ENCODE data around the gene GPR137. TPM values are rescaled to one million over a fixed set of nuclear protein-coding genes. Genes with fewer than 3 reads are reported as not detected.
A peak's percentile ranks its signal among the peaks of the same experiment; 100 is the strongest.

GPR137 gene
- total and polyA plus RNA-seq, 9 of the 15 experiments (the other 6 are each of a cell fraction or from before 2014, with no cell fraction given), result 0.32 to 26.7 (median 10.7) TPM

- TF ChIP-seq PBX2 (CRISPR knock-in tag; IDR thresholded peaks at IDR 0.05; ENCODE audit: low read depth) (no peak), PBX2 (tag; conservative IDR thresholded peaks at IDR 0.05; ENCODE audit: low read depth) (no peak), ZNF212 (CRISPR knock-in tag; IDR thresholded peaks at IDR 0.05) (no peak), ZNF507 (tag; conservative IDR thresholded peaks at IDR 0.05) (no peak), BRF2 (IDR thresholded peaks at IDR 0.05; ENCODE audit: borderline replicate concordance, insufficient read depth, insufficient read length) (no peak), LCOR (CRISPR knock-in tag; IDR thresholded peaks at IDR 0.05) (no peak), TEAD1 (CRISPR knock-in tag; IDR thresholded peaks at IDR 0.05) (peak; percentile 6 to 69; a peak in 1 of 4 replicates), NR2C1 (IDR thresholded peaks at IDR 0.05) (peak; percentile 80), NR2C1 (tag; IDR thresholded peaks at IDR 0.05) (peak; percentile 85), HOXB6 (CRISPR knock-in tag; IDR thresholded peaks at IDR 0.05; ENCODE audit: borderline replicate concordance) (no peak), PTRF (tag; IDR thresholded peaks at IDR 0.05) (no peak), PATZ1 (CRISPR knock-in tag; IDR thresholded peaks at IDR 0.05; ENCODE audit: borderline replicate concordance) (no peak), ZNF124 (CRISPR knock-in tag; IDR thresholded peaks at IDR 0.05) (no peak), ZHX1 (conservative IDR thresholded peaks at IDR 0.05; ENCODE audit: low read length) (no peak), TRIM24 (IDR thresholded peaks at IDR 0.05) (0 out of 4 replicates have a peak, but pooled peaks of 1 of the 2 experiments have one; percentile 9), ZNF695 (CRISPR knock-in tag; IDR thresholded peaks at IDR 0.05) (no peak), ZEB2 (IDR thresholded peaks at IDR 0.05) (no peak), ZNF589 (CRISPR knock-in tag; IDR thresholded peaks at IDR 0.05; ENCODE audit: low read depth) (peak; percentile 51; the same call in 1 of the 2 replicates), RBM34 (IDR thresholded peaks at IDR 0.05; ENCODE audit: borderline replicate concordance, insufficient read depth, low read length) (no peak), THRAP3 (IDR thresholded peaks at IDR 0.05; ENCODE audit: borderline replicate concordance) (no peak), CREBBP (IDR thresholded peaks at IDR 0.05; ENCODE audit: low read depth, low read length) (no peak)
Observed at GRCh38 chr11:64304316-64305072, 18.8 kb downstream of the GPR137 start (continued).
